HFF-Myc (cell line): ENCODE results near the gene ATP11A.

Source experiments
- DNase-seq: peaks from one replicate; pipeline ENCODE4 v3.0.0-alpha.2; 2011; ENCODE audit warnings: low read depth; ENCODE audit errors: extremely low read depth
- H3K4me3 ChIP-seq: replicated peaks from 2 replicates; pipeline ENCODE4 v1.5.1; 2011; ENCODE audit warnings: low read depth, mild to moderate bottlenecking, control low read depth, low read length
- CTCF ChIP-seq: IDR thresholded peaks from 2 replicates; pipeline ENCODE4 v1.5.1; 2012; ENCODE audit warnings: mild to moderate bottlenecking, low read depth, low read length, control low read depth; ENCODE audit errors: missing control alignments

The ATP11A gene

GRCh38 chr13:112814905-112815585 is 125.2 kb downstream of the ATP11A start:
- no peak overlapping the region for H3K4me3 ChIP-seq
- no peak for TF ChIP-seq CTCF
- no peak for DNase-seq

- no peak overlapping the region for H3K4me3 ChIP-seq
- DNase-seq = no peak
- TF ChIP-seq CTCF = no peak
Measured at GRCh38 chr13:112815871-112816270, 126.0 kb downstream of the ATP11A start.

- DNase-seq = no peak
- TF ChIP-seq CTCF = no peak
- H3K4me3 ChIP-seq = no peak overlapping the region
Measured at GRCh38 chr13:112818040-112818697, 128.3 kb downstream of the ATP11A start.

- TF ChIP-seq CTCF = no peak
Measured at GRCh38 chr13:112818698-112819045, 128.8 kb downstream of the ATP11A start.

GRCh38 chr13:112819111-112819510 is 129.3 kb downstream of the ATP11A start:
- DNase-seq = no peak
- TF ChIP-seq CTCF = no peak
- no peak overlapping the region for H3K4me3 ChIP-seq

More at GRCh38 chr13:112818698-112819045, 128.8 kb downstream of the ATP11A start:
- H3K4me3 ChIP-seq = no peak overlapping the region
- no peak for DNase-seq

- no peak for TF ChIP-seq CTCF
- no peak for DNase-seq
- no peak overlapping the region for H3K4me3 ChIP-seq
Measured at GRCh38 chr13:112819816-112820215, 130.0 kb downstream of the ATP11A start.

- DNase-seq = no peak
- TF ChIP-seq CTCF = no peak
- H3K4me3 ChIP-seq = no peak overlapping the region
Measured at GRCh38 chr13:112820318-112820717, 130.5 kb downstream of the ATP11A start.
